ENCODE measurements around the gene ARMH4. TPM values are rescaled to one million over a fixed set of nuclear protein-coding genes. Genes with fewer than 3 reads are reported as not detected.

ARMH4 gene
- total and polyA plus RNA-seq, 10 of the 15 experiments (the other 5 are each of a cell fraction or from before 2014, with no cell fraction given), result 0.50 to 0.97 (median 0.60) TPM; not detected in 7

DNA sequence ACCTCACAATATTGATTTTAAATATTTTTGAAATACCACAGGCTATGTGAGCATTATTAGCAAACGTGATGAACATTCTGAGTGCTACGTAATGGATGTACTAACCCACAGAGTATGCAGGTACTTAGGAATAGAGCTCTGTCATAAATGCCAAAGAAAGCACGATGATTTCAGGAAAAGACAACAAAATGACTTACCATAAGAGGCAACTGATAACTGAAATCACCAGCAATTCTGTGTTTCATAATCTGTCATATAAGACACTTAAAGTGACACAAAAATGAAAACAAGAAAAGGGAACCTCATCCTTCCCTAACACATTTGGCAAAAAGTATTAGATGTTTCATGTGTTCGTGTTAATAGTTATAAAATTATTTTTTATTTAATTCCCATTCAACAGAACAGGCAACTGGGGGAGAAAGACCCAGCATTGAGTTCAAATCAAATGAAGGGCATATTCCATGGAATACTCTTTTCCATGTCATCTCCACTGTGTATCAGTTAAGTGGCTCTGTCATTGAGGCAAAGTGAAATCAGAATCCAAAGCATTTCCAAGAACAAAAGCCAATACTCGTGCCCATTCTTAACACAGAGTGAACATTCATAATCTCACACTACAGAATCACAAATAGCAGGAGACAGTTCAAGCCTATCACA is 30.4 kb downstream of the ARMH4 start:
- no TSS peak for BruUV-seq (replicated peaks)
- Histone ChIP-seq H2AFZ (ENCODE audit: control insufficient read depth, low read depth, low read length) (no peak overlapping the region), H3K79me2 (ENCODE audit: control insufficient read depth, insufficient read depth, low read length) (no peaks in the 10 kb centered on the region), H4K20me1 (ENCODE audit: control insufficient read depth, insufficient read depth) (no peaks in the 10 kb centered on the region), H3K4me3 (no peak overlapping the region), H3K27me3 (replicated peaks in 1 of 2; ENCODE audit: control insufficient read depth in 2 of 2, insufficient read depth in 2 of 2, low read length in 1 of 2) (no peaks in the 10 kb centered on the region), H3K27ac (ENCODE audit: control insufficient read depth, insufficient read depth) (no peak overlapping the region), H3K9me3 (replicated peaks; ENCODE audit: control insufficient read depth, insufficient read depth, low read length) (no peaks in the 10 kb centered on the region), H3K9ac (ENCODE audit: control insufficient read depth, insufficient read depth, low read length) (no peak overlapping the region), H3K4me2 (ENCODE audit: control insufficient read depth, insufficient read depth) (no peak overlapping the region), H3K4me1 (ENCODE audit: control insufficient read depth, insufficient read depth, low read length) (no peaks in the 10 kb centered on the region), H3K36me3 (ENCODE audit: control insufficient read depth in 2 of 2, insufficient read depth in 2 of 2, low read length in 1 of 2) (no peaks in the 10 kb centered on the region)
- ChIA-PET SMC1A (ENCODE audit: uncharacterized antibody, unreplicated experiment) (interaction anchor here (0.7 kb wide), 1 partner anchor 427 kb away, joined by 3 read pairs; no protein-coding TSS in a partner anchor), POLR2A (no interaction called here), RAD21 (ENCODE audit: unreplicated experiment) (no interaction called here), CTCF (interaction anchor here (0.7 kb wide), 1 partner anchor 1003 kb away, joined by 3 read pairs; no protein-coding TSS in a partner anchor)
- FAIRE-seq (no peak), ATAC-seq (no peak), DNase-seq (ENCODE audit: low read depth, low spot score) (no peak)
- 9% methylated on average over 5 of the region's 5 CpGs for WGBS (ENCODE audit: insufficient coverage, insufficient replicate concordance, low lambda C conversion rate, missing lambda C conversion rate)
- intact Hi-C loops (cut with micrococcal nuclease; ENCODE audit: unreplicated experiment) (no loop called here), in situ Hi-C loops (cut with MboI) (no loop called here)
- TF ChIP-seq, protein P1, sequence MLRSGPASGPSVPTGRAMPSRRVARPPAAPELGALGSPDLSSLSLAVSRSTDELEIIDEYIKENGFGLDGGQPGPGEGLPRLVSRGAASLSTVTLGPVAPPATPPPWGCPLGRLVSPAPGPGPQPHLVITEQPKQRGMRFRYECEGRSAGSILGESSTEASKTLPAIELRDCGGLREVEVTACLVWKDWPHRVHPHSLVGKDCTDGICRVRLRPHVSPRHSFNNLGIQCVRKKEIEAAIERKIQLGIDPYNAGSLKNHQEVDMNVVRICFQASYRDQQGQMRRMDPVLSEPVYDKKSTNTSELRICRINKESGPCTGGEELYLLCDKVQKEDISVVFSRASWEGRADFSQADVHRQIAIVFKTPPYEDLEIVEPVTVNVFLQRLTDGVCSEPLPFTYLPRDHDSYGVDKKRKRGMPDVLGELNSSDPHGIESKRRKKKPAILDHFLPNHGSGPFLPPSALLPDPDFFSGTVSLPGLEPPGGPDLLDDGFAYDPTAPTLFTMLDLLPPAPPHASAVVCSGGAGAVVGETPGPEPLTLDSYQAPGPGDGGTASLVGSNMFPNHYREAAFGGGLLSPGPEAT (IDR thresholded peaks at IDR 0.05; ENCODE audit: low read depth), result no peak
- TF ChIP-seq, protein P2, sequence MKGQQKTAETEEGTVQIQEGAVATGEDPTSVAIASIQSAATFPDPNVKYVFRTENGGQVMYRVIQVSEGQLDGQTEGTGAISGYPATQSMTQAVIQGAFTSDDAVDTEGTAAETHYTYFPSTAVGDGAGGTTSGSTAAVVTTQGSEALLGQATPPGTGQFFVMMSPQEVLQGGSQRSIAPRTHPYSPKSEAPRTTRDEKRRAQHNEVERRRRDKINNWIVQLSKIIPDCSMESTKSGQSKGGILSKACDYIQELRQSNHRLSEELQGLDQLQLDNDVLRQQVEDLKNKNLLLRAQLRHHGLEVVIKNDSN (IDR thresholded peaks at IDR 0.05; ENCODE audit: borderline replicate concordance, extremely low read length, insufficient read depth, low read depth, low read length), result no peak
- TF ChIP-seq KDM1A (IDR thresholded peaks at IDR 0.05; ENCODE audit: borderline replicate concordance) (no peak), MTA2 (IDR thresholded peaks at IDR 0.05; ENCODE audit: low read depth) (no peak), EZH2 (IDR thresholded peaks at IDR 0.05; ENCODE audit: borderline replicate concordance, control insufficient read depth, low read depth, low read length) (no peak), RCOR1 (conservative IDR thresholded peaks at IDR 0.05; ENCODE audit: low read depth, low read length) (no peak), ZBED1 (IDR thresholded peaks at IDR 0.05; ENCODE audit: borderline replicate concordance) (no peak), HDGF (IDR thresholded peaks at IDR 0.05) (no peak), RB1 (IDR thresholded peaks at IDR 0.05; ENCODE audit: borderline replicate concordance) (no peak), PAX5 (IDR thresholded peaks at IDR 0.05; ENCODE audit: borderline replicate concordance, low read depth, low read length) (no peak)
- TF ChIP-seq, protein P3, sequence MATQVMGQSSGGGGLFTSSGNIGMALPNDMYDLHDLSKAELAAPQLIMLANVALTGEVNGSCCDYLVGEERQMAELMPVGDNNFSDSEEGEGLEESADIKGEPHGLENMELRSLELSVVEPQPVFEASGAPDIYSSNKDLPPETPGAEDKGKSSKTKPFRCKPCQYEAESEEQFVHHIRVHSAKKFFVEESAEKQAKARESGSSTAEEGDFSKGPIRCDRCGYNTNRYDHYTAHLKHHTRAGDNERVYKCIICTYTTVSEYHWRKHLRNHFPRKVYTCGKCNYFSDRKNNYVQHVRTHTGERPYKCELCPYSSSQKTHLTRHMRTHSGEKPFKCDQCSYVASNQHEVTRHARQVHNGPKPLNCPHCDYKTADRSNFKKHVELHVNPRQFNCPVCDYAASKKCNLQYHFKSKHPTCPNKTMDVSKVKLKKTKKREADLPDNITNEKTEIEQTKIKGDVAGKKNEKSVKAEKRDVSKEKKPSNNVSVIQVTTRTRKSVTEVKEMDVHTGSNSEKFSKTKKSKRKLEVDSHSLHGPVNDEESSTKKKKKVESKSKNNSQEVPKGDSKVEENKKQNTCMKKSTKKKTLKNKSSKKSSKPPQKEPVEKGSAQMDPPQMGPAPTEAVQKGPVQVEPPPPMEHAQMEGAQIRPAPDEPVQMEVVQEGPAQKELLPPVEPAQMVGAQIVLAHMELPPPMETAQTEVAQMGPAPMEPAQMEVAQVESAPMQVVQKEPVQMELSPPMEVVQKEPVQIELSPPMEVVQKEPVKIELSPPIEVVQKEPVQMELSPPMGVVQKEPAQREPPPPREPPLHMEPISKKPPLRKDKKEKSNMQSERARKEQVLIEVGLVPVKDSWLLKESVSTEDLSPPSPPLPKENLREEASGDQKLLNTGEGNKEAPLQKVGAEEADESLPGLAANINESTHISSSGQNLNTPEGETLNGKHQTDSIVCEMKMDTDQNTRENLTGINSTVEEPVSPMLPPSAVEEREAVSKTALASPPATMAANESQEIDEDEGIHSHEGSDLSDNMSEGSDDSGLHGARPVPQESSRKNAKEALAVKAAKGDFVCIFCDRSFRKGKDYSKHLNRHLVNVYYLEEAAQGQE (IDR thresholded peaks at IDR 0.05; ENCODE audit: low read depth, low read length), result no peak
- TF ChIP-seq, protein P4, sequence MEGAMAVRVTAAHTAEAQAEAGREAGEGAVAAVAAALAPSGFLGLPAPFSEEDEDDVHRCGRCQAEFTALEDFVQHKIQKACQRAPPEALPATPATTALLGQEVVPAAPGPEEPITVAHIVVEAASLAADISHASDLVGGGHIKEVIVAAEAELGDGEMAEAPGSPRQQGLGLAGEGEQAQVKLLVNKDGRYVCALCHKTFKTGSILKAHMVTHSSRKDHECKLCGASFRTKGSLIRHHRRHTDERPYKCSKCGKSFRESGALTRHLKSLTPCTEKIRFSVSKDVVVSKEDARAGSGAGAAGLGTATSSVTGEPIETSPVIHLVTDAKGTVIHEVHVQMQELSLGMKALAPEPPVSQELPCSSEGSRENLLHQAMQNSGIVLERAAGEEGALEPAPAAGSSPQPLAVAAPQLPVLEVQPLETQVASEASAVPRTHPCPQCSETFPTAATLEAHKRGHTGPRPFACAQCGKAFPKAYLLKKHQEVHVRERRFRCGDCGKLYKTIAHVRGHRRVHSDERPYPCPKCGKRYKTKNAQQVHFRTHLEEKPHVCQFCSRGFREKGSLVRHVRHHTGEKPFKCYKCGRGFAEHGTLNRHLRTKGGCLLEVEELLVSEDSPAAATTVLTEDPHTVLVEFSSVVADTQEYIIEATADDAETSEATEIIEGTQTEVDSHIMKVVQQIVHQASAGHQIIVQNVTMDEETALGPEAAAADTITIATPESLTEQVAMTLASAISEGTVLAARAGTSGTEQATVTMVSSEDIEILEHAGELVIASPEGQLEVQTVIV (IDR thresholded peaks at IDR 0.05; ENCODE audit: borderline replicate concordance, partially characterized antibody), result no peak
- TF ChIP-seq, protein P5, sequence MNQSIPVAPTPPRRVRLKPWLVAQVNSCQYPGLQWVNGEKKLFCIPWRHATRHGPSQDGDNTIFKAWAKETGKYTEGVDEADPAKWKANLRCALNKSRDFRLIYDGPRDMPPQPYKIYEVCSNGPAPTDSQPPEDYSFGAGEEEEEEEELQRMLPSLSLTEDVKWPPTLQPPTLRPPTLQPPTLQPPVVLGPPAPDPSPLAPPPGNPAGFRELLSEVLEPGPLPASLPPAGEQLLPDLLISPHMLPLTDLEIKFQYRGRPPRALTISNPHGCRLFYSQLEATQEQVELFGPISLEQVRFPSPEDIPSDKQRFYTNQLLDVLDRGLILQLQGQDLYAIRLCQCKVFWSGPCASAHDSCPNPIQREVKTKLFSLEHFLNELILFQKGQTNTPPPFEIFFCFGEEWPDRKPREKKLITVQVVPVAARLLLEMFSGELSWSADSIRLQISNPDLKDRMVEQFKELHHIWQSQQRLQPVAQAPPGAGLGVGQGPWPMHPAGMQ (IDR thresholded peaks at IDR 0.05; ENCODE audit: borderline replicate concordance), result no peak
